HG03196 (cell line): ENCODE results near the gene WWOX.

Experiments used
- ATAC-seq: cut with Tn5 transposase; IDR thresholded peaks from one replicate; pipeline ENCODE4 v1.9.1; 2021; ENCODE audit not compliant: unreplicated experiment

WWOX gene

GRCh38 chr16:78778101-78779004, 678.9 kb downstream of the WWOX start:
- peak; percentile 53 for ATAC-seq

- no peak for ATAC-seq
Observed at GRCh38 chr16:78780808-78781207, 681.4 kb downstream of the WWOX start.

GRCh38 chr16:78782572-78782971, 683.1 kb downstream of the WWOX start:
- ATAC-seq = no peak

DNA sequence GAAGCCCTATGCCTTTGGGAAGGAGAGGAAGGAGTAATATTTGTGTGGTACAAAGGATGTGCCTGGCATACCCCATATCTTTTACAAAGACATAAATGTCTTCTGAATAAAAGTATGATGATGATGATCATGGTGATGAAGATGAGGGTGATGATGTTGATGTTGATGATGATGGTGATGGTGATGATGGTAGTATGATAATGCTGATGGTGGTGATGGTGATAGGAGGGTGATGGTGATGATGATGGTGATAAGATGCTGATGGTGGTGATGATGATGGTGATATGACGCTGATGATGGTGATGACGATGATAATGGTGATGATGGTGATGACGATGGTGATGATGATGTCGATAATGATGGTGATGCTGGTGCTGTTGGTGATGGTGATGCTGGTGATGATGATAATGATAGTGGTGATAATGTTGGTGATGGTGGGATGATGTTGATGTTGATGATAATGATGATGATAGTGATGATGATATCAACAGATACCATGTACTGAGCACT, 684.2 kb downstream of the WWOX start:
- ATAC-seq = no peak

GRCh38 chr16:78784771-78785170, 685.3 kb downstream of the WWOX start:
- ATAC-seq = no peak

GRCh38 chr16:78785218-78785617, 685.8 kb downstream of the WWOX start:
- no peak for ATAC-seq

DNA sequence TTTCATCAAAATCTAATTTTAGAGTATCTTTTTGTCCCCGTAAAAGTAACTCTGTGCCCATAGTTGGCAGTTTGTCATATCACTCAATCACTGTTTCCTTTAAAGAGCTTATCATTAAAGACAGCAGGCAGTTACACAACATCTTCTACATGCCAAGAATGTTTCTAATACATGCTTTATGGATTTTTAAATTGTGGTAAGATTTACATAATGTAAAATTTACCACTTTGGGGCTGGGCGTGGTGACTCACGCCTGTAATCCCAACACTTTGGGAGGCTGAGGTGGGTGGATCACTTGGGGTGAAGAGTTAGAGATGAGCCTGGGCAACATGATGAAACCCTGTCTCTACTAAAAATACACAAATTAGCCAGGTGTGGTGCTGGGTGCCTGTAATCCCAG, 687.2 kb downstream of the WWOX start:
- ATAC-seq = no peak

GRCh38 chr16:78788276-78788675, 688.8 kb downstream of the WWOX start:
- ATAC-seq = no peak

DNA sequence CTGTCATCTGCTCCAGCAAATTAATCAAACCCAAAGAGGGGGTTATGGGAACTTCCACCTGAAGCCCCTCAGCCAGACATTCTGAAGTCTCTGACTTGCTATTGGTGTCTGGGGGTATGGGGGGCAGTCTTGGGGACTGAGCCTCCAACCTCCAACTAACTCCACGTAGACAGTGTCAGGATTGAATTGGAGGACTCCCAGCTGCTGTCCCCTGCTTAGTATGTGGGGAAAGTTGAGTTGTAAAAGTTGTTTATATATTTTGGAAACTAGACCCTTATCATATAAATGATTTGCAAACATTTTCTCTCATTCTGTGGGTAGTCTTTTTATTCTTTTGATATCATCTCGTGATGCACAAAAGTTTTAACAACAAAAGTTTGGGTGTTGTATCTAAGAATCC, 689.2 kb downstream of the WWOX start:
- ATAC-seq = no peak

DNA sequence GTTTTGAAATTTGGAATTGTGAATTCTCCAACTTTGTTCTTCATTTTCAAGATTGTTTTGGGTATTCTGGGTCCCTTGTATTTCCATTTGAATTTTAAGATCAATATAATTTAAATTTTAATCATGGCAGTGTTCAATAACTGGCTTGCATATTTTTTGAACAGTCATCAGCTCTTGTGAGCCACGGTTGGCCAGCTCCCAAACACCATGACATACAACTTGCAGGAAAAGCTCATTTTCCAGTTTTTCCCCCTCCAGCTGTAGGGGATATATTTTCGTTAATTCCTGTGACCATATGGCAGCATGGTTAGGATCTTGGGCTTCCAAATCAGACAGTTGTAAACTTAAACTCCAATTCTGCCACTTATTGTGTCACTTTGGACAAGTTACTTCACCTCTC, 690.1 kb downstream of the WWOX start:
- ATAC-seq = no peak

GRCh38 chr16:78791011-78791410, 691.6 kb downstream of the WWOX start:
- no peak for ATAC-seq

- no peak for ATAC-seq
Observed at GRCh38 chr16:78791926-78792325, 692.5 kb downstream of the WWOX start.

- no peak for ATAC-seq
Observed at GRCh38 chr16:78792952-78793351, 693.5 kb downstream of the WWOX start.

- no peak for ATAC-seq
Observed at GRCh38 chr16:78794581-78795250, 695.3 kb downstream of the WWOX start.

GRCh38 chr16:78795433-78795832, 696.0 kb downstream of the WWOX start:
- no peak for ATAC-seq

- no peak for ATAC-seq
Observed at GRCh38 chr16:78796221-78796866, 696.9 kb downstream of the WWOX start.

GRCh38 chr16:78799429-78799828, 700.0 kb downstream of the WWOX start:
- no peak for ATAC-seq

GRCh38 chr16:78800523-78800922, 701.1 kb downstream of the WWOX start:
- ATAC-seq = no peak

DNA sequence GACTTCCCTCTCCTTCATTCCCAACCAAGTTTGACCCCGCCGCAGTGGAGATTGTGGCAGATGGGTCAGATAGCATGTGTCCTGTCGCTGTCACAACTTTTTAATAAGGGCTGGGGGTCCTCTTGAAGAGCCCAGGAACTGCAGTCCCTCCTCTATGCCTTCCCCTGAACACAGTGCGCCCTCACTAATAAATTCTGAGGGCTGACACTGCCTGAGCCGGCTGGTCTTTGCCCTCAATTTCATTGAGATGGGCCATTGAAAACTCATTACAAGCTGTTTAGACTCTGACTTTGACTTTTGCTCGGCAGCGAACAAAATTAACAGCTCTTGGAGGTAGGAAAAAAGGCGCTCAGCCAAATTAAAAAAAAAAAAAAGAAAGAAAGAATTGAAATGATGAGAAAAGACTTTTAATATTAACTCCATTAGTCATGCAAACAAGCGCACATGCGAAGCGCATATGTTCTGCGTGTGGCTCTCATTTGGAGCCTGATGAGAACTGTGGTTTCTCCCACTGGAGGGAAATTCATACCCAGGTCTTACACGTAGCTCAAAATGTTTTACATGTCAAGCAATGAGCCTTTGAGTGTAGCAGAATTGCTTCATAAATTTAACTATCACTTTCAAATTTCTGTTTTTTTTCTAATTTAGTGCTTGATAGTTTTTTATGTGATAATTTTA, 704.7 kb downstream of the WWOX start:
- ATAC-seq = no peak

- no peak for ATAC-seq
Observed at GRCh38 chr16:78805556-78805955, 706.1 kb downstream of the WWOX start.

DNA sequence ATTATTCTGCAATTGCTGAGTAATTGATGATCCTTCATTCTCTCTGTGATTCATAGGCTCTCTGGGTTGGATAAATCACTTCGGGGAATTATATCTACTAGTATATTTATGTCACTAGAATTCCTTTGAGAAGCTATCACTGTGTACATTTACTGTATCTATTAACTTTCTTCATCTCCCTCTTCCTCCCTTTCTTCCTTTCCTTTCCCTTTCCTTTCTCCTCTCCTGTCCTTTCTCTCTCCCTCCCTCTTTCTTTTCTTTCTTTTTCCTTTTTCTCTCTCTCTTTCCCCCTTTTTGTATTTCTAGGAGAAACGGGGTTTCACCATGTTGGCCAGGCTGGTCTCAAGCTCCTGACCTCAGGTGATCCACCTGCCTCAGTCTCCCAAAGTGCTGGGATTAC, 711.8 kb downstream of the WWOX start:
- ATAC-seq = no peak
